Measurements from ENCODE around the gene GPX2. TPM values are rescaled to one million over a fixed set of nuclear protein-coding genes. Genes with fewer than 3 reads are reported as not detected.

GPX2 gene
- total RNA-seq: 77.3 TPM

DNA sequence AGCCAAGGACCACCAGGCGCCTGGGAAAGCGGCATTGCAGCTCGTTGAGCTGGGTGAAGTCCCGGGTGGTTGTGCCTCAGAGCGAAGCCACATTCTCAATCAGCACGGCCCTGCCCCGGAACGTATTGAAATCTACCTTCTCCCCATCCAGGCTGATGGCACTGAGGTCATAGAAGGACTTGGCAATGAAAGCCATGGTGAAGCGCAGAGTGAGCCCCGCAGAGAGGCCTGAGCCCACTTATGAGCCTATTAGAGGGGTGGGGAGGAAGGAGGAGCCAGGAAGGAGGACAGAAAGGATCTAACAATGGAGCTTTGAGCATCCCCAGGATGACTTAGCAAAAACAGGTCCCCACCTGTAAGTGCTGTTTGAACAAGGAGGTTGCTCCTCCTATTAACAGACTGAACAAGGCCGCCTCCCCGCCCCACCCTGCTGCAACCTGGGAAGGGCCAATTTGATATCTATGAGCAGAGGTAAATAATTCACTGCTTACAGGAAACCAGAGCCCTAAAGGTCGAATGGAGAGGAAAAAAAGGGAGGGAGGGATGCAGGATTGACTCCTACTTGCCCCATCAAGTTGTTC, at the start of gene GPX2:
Gene GPX2 (minus strand): TSS at position 215 of the 581 bp plus-strand sequence. CDS start 19 bp downstream, at position 196.
- no peak within 1 kb of the TSS for H3K27ac ChIP-seq
- H3K9me3 ChIP-seq: no peaks in the 10 kb centered on the region
- intact Hi-C loops (cut with DNase I): no loop called here
- H3K4me3 ChIP-seq: peak within 1 kb of the TSS; percentile 13 to 19
- no peaks in the 10 kb centered on the region for H3K36me3 ChIP-seq
- TF ChIP-seq, protein P1, sequence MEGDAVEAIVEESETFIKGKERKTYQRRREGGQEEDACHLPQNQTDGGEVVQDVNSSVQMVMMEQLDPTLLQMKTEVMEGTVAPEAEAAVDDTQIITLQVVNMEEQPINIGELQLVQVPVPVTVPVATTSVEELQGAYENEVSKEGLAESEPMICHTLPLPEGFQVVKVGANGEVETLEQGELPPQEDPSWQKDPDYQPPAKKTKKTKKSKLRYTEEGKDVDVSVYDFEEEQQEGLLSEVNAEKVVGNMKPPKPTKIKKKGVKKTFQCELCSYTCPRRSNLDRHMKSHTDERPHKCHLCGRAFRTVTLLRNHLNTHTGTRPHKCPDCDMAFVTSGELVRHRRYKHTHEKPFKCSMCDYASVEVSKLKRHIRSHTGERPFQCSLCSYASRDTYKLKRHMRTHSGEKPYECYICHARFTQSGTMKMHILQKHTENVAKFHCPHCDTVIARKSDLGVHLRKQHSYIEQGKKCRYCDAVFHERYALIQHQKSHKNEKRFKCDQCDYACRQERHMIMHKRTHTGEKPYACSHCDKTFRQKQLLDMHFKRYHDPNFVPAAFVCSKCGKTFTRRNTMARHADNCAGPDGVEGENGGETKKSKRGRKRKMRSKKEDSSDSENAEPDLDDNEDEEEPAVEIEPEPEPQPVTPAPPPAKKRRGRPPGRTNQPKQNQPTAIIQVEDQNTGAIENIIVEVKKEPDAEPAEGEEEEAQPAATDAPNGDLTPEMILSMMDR (IDR thresholded peaks at IDR 0.05): no peak
- TF ChIP-seq POLR2AphosphoS5 (IDR thresholded peaks at IDR 0.05; ENCODE audit: insufficient read depth in 1 of 2, low read depth in 1 of 2) (no peak), POLR2A (IDR thresholded peaks at IDR 0.05) (no peak)
- H3K27me3 ChIP-seq: no peaks in the 10 kb centered on the region
- H3K4me1 ChIP-seq: peaks cover 12% of the 10 kb centered on the region
- peak in 1 of 2 donors; percentile 86 for DNase-seq (ENCODE audit: extremely low spot score in 2 of 2)

DNA sequence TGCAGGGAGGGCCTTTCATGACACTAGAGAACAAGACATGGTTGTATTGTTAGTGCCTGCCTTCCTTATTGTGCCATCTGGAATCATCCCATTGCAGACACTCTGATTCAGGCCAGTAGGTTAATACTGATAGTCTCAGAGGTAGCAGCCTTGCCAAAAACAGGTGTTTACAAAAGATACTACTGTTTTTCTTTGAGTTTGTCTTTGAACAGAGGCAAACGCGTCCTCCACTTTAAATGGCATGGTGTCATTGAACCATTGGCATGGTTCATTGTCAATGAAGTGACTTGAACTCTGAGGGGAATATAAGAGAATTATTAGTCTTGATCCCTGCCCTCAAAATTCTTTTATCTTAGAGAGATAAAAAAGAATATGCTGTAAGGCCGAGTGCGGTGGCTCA, 48.4 kb upstream of the GPX2 start:
- intact Hi-C loops (cut with DNase I): no loop called here
- Histone ChIP-seq H3K4me1 (peaks cover 28% of the 10 kb centered on the region), H3K4me3 (no peak overlapping the region)

GRCh38 chr14:64990296-64990695, 47.8 kb upstream of the GPX2 start:
- H3K27me3 ChIP-seq: no peaks in the 10 kb centered on the region

More for the DNA sequence above, 48.4 kb upstream of the GPX2 start:
- no peak for DNase-seq (ENCODE audit: extremely low spot score in 2 of 2)
- TF ChIP-seq POLR2AphosphoS5 (IDR thresholded peaks at IDR 0.05; ENCODE audit: insufficient read depth in 1 of 2, low read depth in 1 of 2) (no peak), POLR2A (IDR thresholded peaks at IDR 0.05) (no peak)
- TF ChIP-seq, protein P1 (IDR thresholded peaks at IDR 0.05): no peak
- H3K27me3 ChIP-seq: no peaks in the 10 kb centered on the region
- no peaks in the 10 kb centered on the region for H3K9me3 ChIP-seq
- H3K36me3 ChIP-seq: no peaks in the 10 kb centered on the region
- no peak overlapping the region for H3K27ac ChIP-seq

GRCh38 chr14:64987438-64987767, 44.9 kb upstream of the GPX2 start:
- H3K27ac ChIP-seq: peak overlapping the region; percentile 81
- intact Hi-C loops (cut with DNase I): loop anchor here (5.0 to 10.0 kb wide), 3 partner anchors 147 to 837 kb away; partner anchors contain the start of gene FUT8
- peak overlapping the region; percentile 65 to 77 for H3K4me3 ChIP-seq
- TF ChIP-seq, protein P1 (IDR thresholded peaks at IDR 0.05): no peak
- TF ChIP-seq POLR2AphosphoS5 (IDR thresholded peaks at IDR 0.05; ENCODE audit: insufficient read depth in 1 of 2, low read depth in 1 of 2) (no peak), POLR2A (IDR thresholded peaks at IDR 0.05) (no peak)
- peaks cover 32% of the 10 kb centered on the region for H3K4me1 ChIP-seq
- H3K36me3 ChIP-seq: no peaks in the 10 kb centered on the region
- DNase-seq (ENCODE audit: extremely low spot score in 2 of 2): no peak
- H3K27me3 ChIP-seq: no peaks in the 10 kb centered on the region
- H3K9me3 ChIP-seq: no peaks in the 10 kb centered on the region

More at GRCh38 chr14:64990296-64990695, 47.8 kb upstream of the GPX2 start:
- Histone ChIP-seq H3K27ac (no peak overlapping the region), H3K4me3 (no peak overlapping the region), H3K4me1 (peaks cover 28% of the 10 kb centered on the region), H3K36me3 (no peaks in the 10 kb centered on the region), H3K9me3 (no peaks in the 10 kb centered on the region)
- intact Hi-C loops (cut with DNase I): no loop called here
- DNase-seq (ENCODE audit: extremely low spot score in 2 of 2): no peak
- TF ChIP-seq POLR2AphosphoS5 (IDR thresholded peaks at IDR 0.05; ENCODE audit: insufficient read depth in 1 of 2, low read depth in 1 of 2) (no peak), POLR2A (IDR thresholded peaks at IDR 0.05) (no peak)
- TF ChIP-seq, protein P1 (IDR thresholded peaks at IDR 0.05): no peak
